Fibroblast of lung (primary cell): ENCODE results near the gene HSPA6. TPM values are rescaled to one million over a fixed set of nuclear protein-coding genes. Genes with fewer than 3 reads are reported as not detected.
A peak's percentile ranks its signal among the peaks of the same experiment; 100 is the strongest.

Source experiments
- DNase-seq, 2 donors: peaks; one replicate each; pipeline versions ENCODE4 v3.0.0 to v3.0.0-alpha.2; 2010; ENCODE audit warnings: low read depth in 2 of 2
- H2AFZ ChIP-seq: 2 replicates; pipeline ENCODE4 v1.5.1; 2012; ENCODE audit warnings: low read length, control low read depth, inconsistent platforms
- H3K27ac ChIP-seq: 2 replicates; pipeline ENCODE4 v1.5.1; 2011; ENCODE audit warnings: low read length, control low read depth; ENCODE audit not compliant: insufficient read depth
- H3K27me3 ChIP-seq: 2 replicates; pipeline ENCODE4 v1.5.1; 2011; ENCODE audit warnings: mild to moderate bottlenecking, low read length; ENCODE audit not compliant: control insufficient read depth, insufficient read depth
- H3K36me3 ChIP-seq: 2 replicates; pipeline ENCODE4 v1.5.1; 2011; ENCODE audit warnings: low read length; ENCODE audit not compliant: control insufficient read depth, insufficient read depth
- H3K4me1 ChIP-seq: 2 replicates; pipeline ENCODE4 v1.5.1; 2011; ENCODE audit warnings: low read length; ENCODE audit not compliant: control insufficient read depth, insufficient read depth; ENCODE audit errors: extremely low read depth
- H3K4me2 ChIP-seq: 2 replicates; pipeline ENCODE4 v1.5.1; 2011; ENCODE audit warnings: low read length, control low read depth; ENCODE audit not compliant: insufficient read depth; ENCODE audit errors: extremely low read depth
- H3K4me3 ChIP-seq, 4 experiments: fragments of 200-600 bp in 1 of 4; sonication (generic) in 1 of 4; replicated peaks in 1 of 4; 2 replicates each; pipeline ENCODE4 v1.5.1; 2011 to 2016; ENCODE audit warnings: low read length in 4 of 4, low read depth in 3 of 4, mild to moderate bottlenecking in 3 of 4, control low read depth in 2 of 4, inconsistent platforms in 1 of 4, mixed read lengths in 1 of 4; ENCODE audit not compliant: insufficient read depth in 1 of 4; ENCODE audit errors: control extremely low read depth in 1 of 4
- H3K79me2 ChIP-seq: 2 replicates; pipeline ENCODE4 v1.5.1; 2012; ENCODE audit warnings: mild to moderate bottlenecking, low read length, inconsistent platforms; ENCODE audit not compliant: control insufficient read depth, insufficient read depth
- H3K9ac ChIP-seq: 2 replicates; pipeline ENCODE4 v1.5.1; 2011; ENCODE audit warnings: mild to moderate bottlenecking, low read length, control low read depth; ENCODE audit not compliant: insufficient read depth
- H3K9me3 ChIP-seq: 2 replicates; pipeline ENCODE4 v1.5.1; 2012; ENCODE audit warnings: low read depth, low read length; ENCODE audit not compliant: control insufficient read depth, insufficient read depth
- H4K20me1 ChIP-seq: 2 replicates; pipeline ENCODE4 v1.5.1; 2011; ENCODE audit warnings: low read length; ENCODE audit not compliant: control insufficient read depth, insufficient read depth; ENCODE audit errors: extremely low read depth
- CTCF ChIP-seq, 2 donors: IDR thresholded peaks in 1 of 2; conservative IDR thresholded peaks in 1 of 2; 1 replicate in 1 of 2; 2 replicates in 1 of 2; pipeline ENCODE4 v1.5.1; 2011 to 2012; ENCODE audit warnings: low read length in 2 of 2, control low read depth in 1 of 2, inconsistent platforms in 1 of 2, low read depth in 1 of 2, mild to moderate bottlenecking in 1 of 2
- EZH2 ChIP-seq: IDR thresholded peaks from 2 replicates; pipeline ENCODE4 v1.5.1; 2012; ENCODE audit warnings: low read length, control low read depth, mild to moderate bottlenecking; ENCODE audit errors: missing control alignments
- polyA plus RNA-seq, 2 donors: library from polyadenylated mRNA; depleted of rRNA in 1 of 2; stranded (reverse) in 1 of 2; unstranded in 1 of 2; fragments of >200 nt; gene quantifications; 2 replicates each; pipeline ENCODE4 v1.2.1, GENCODE V29; 2011 to 2012; ENCODE audit warnings: missing spikeins in 1 of 2
- total RNA-seq: library from RNA; depleted of rRNA; stranded (reverse); fragments of >200 nt; gene quantifications from 2 replicates; pipeline ENCODE4 v1.2.1, GENCODE V29; 2014

The HSPA6 gene
- total and polyA plus RNA-seq, 2 donors (not counting 1 experiment from before 2014, with no cell fraction given) = 0.22 to 2.3 TPM

- Histone ChIP-seq H3K27me3 (peaks cover 5% of the 10 kb centered on the region), H3K4me2 (no peak overlapping the region), H3K9me3 (no peaks in the 10 kb centered on the region), H3K4me3 (no peak overlapping the region), H4K20me1 (no peaks in the 10 kb centered on the region), H3K36me3 (no peaks in the 10 kb centered on the region), H2AFZ (no peak overlapping the region), H3K27ac (no peak overlapping the region), H3K79me2 (no peaks in the 10 kb centered on the region), H3K9ac (no peak overlapping the region), H3K4me1 (no peaks in the 10 kb centered on the region)
- no peak for TF ChIP-seq CTCF (conservative IDR thresholded peaks at IDR 0.05 in 1 of 2, IDR thresholded peaks at IDR 0.05 in 1 of 2; ENCODE audit: low read depth in 1 of 2, low read length in 2 of 2)
- TF ChIP-seq EZH2 = no peak
- peak in 1 of 2 donors; percentile 33 for DNase-seq
Measured at GRCh38 chr1:161502641-161503393, 21.5 kb upstream of the HSPA6 start.

- no peaks in the 10 kb centered on the region for H3K79me2 ChIP-seq
- peaks cover 5% of the 10 kb centered on the region for H3K27me3 ChIP-seq
- no peak overlapping the region for H3K9ac ChIP-seq
- no peak overlapping the region for H2AFZ ChIP-seq
- no peak for DNase-seq
- no peaks in the 10 kb centered on the region for H3K4me1 ChIP-seq
- no peak overlapping the region for H3K4me3 ChIP-seq
- no peak overlapping the region for H3K4me2 ChIP-seq
- no peaks in the 10 kb centered on the region for H3K36me3 ChIP-seq
- TF ChIP-seq EZH2 = no peak
- TF ChIP-seq CTCF (conservative IDR thresholded peaks at IDR 0.05 in 1 of 2, IDR thresholded peaks at IDR 0.05 in 1 of 2; ENCODE audit: low read depth in 1 of 2, low read length in 2 of 2) = no peak
- H3K9me3 ChIP-seq = no peaks in the 10 kb centered on the region
- H3K27ac ChIP-seq = no peak overlapping the region
- no peaks in the 10 kb centered on the region for H4K20me1 ChIP-seq
Measured at GRCh38 chr1:161503394-161503748, 21.0 kb upstream of the HSPA6 start.

- Histone ChIP-seq H3K4me3 (no peak overlapping the region), H3K4me2 (no peak overlapping the region), H3K4me1 (no peaks in the 10 kb centered on the region), H3K9ac (no peak overlapping the region), H2AFZ (no peak overlapping the region), H3K79me2 (no peaks in the 10 kb centered on the region), H3K27ac (no peak overlapping the region), H4K20me1 (no peaks in the 10 kb centered on the region), H3K36me3 (no peaks in the 10 kb centered on the region), H3K9me3 (no peaks in the 10 kb centered on the region), H3K27me3 (peaks cover 5% of the 10 kb centered on the region)
- no peak for TF ChIP-seq EZH2
- TF ChIP-seq CTCF (conservative IDR thresholded peaks at IDR 0.05 in 1 of 2, IDR thresholded peaks at IDR 0.05 in 1 of 2; ENCODE audit: low read depth in 1 of 2, low read length in 2 of 2) = no peak
- no peak for DNase-seq
Measured at GRCh38 chr1:161505686-161506085, 18.7 kb upstream of the HSPA6 start.
